ENCODE results near the gene TLE2.

DNA sequence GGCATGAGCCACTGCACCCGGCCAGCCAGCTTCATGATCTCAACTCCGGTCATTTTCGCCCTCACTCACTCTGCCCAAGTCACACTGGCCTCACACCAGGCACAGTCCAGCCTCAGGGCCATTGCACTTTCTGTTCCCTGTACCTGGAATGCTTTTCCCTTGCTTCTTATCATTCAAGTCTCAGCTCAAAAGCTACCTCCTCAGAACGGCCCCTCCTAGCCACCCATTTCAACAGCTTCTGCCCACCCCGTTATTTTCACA lies 2.5 kb upstream of the TLE2 start:
- TF ChIP-seq, protein P1, sequence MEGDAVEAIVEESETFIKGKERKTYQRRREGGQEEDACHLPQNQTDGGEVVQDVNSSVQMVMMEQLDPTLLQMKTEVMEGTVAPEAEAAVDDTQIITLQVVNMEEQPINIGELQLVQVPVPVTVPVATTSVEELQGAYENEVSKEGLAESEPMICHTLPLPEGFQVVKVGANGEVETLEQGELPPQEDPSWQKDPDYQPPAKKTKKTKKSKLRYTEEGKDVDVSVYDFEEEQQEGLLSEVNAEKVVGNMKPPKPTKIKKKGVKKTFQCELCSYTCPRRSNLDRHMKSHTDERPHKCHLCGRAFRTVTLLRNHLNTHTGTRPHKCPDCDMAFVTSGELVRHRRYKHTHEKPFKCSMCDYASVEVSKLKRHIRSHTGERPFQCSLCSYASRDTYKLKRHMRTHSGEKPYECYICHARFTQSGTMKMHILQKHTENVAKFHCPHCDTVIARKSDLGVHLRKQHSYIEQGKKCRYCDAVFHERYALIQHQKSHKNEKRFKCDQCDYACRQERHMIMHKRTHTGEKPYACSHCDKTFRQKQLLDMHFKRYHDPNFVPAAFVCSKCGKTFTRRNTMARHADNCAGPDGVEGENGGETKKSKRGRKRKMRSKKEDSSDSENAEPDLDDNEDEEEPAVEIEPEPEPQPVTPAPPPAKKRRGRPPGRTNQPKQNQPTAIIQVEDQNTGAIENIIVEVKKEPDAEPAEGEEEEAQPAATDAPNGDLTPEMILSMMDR (IDR thresholded peaks at IDR 0.05) = no peak
- TF ChIP-seq POLR2A (IDR thresholded peaks at IDR 0.05) = no peak

All from testis (tissue), 2 donors.